Endothelial cell of hepatic sinusoid (primary cell): ENCODE results near the gene BNC2.
"Not testable (repeated sequence)": the region's sequence is repeated elsewhere in the genome, so short reads cannot be mapped to it uniquely, and the experiment has no call there.

Experiments used
- in situ Hi-C: cut with HindIII; loops from 2 replicates; pipeline ENCODE4 v1.10.0; 2017; ENCODE audit warnings: low sequenced_read_pairs

Gene BNC2

GRCh38 chr9:16524078-16524477 is 346.4 kb downstream of the BNC2 start:
- in situ Hi-C loops, result no loop called here

GRCh38 chr9:16521868-16522411 is 348.5 kb downstream of the BNC2 start:
- in situ Hi-C loops, result no loop called here

GRCh38 chr9:16519001-16519400 is 351.5 kb downstream of the BNC2 start:
- in situ Hi-C loops, result no loop called here

- in situ Hi-C loops, result no loop called here
Observed at GRCh38 chr9:16516891-16517290, 353.6 kb downstream of the BNC2 start.

- in situ Hi-C loops, result no loop called here
Observed at GRCh38 chr9:16515879-16516301, 354.6 kb downstream of the BNC2 start.

- in situ Hi-C loops, result no loop called here
Observed at GRCh38 chr9:16515207-16515606, 355.3 kb downstream of the BNC2 start.

GRCh38 chr9:16514131-16514530 is 356.3 kb downstream of the BNC2 start:
- in situ Hi-C loops, result no loop called here

GRCh38 chr9:16512281-16512680 is 358.2 kb downstream of the BNC2 start:
- in situ Hi-C loops, result no loop called here

- in situ Hi-C loops, result no loop called here
Observed at GRCh38 chr9:16510482-16510881, 360.0 kb downstream of the BNC2 start.

GRCh38 chr9:16509997-16510396 is 360.5 kb downstream of the BNC2 start:
- in situ Hi-C loops, result no loop called here

- in situ Hi-C loops, result no loop called here
Observed at GRCh38 chr9:16505199-16505598, 365.3 kb downstream of the BNC2 start.

GRCh38 chr9:16501726-16502125 is 368.7 kb downstream of the BNC2 start:
- in situ Hi-C loops, result no loop called here

GRCh38 chr9:16501141-16501540 is 369.3 kb downstream of the BNC2 start:
- in situ Hi-C loops, result no loop called here

- in situ Hi-C loops, result no loop called here
Observed at GRCh38 chr9:16500386-16500785, 370.1 kb downstream of the BNC2 start.

GRCh38 chr9:16499892-16500291 is 370.6 kb downstream of the BNC2 start:
- in situ Hi-C loops, result no loop called here

- in situ Hi-C loops, result no loop called here
Observed at GRCh38 chr9:16496908-16497307, 373.6 kb downstream of the BNC2 start.

GRCh38 chr9:16487915-16488314 is 382.6 kb downstream of the BNC2 start:
- in situ Hi-C loops, result no loop called here

GRCh38 chr9:16485575-16486321 is 384.7 kb downstream of the BNC2 start:
- in situ Hi-C loops, result no loop called here

- in situ Hi-C loops, result no loop called here
Observed at GRCh38 chr9:16485160-16485559, 385.3 kb downstream of the BNC2 start.

GRCh38 chr9:16484744-16485143 is 385.7 kb downstream of the BNC2 start:
- in situ Hi-C loops, result no loop called here

GRCh38 chr9:16484180-16484579 is 386.3 kb downstream of the BNC2 start:
- in situ Hi-C loops, result no loop called here

- in situ Hi-C loops, result no loop called here
Observed at GRCh38 chr9:16482764-16483163, 387.7 kb downstream of the BNC2 start.

- in situ Hi-C loops, result not testable (repeated sequence)
Observed at GRCh38 chr9:16480584-16480983, 389.9 kb downstream of the BNC2 start.
